Endothelial cell of umbilical vein (primary cell): ENCODE results near the gene LNX2. TPM values are rescaled to one million over a fixed set of nuclear protein-coding genes. Genes with fewer than 3 reads are reported as not detected.

Experiments used
- BruUV-seq: library from RNA; stranded (reverse); fragments of 400-500 nt; replicated peaks from 2 replicates; lab custom pipeline; 2021; lab: Mats Ljungman, UMichigan
- CTCF ChIA-PET: fragments of 300-600, 350-600 bp; sonication (Branson Sonifier 250); formaldehyde crosslinking; loops from one replicate; lab custom pipeline; 2021; ENCODE audit warnings: antibody characterized with exemption, inconsistent platforms; lab: Charles Lee
- POLR2A ChIA-PET: fragments of 300-600, 350-600 bp; sonication (Branson Sonifier 250); formaldehyde crosslinking; loops from one replicate; lab custom pipeline; 2021; ENCODE audit warnings: antibody characterized with exemption, inconsistent platforms; lab: Charles Lee
- DNase-seq: peaks from one replicate; pipeline ENCODE4 v3.0.0-alpha.2; 2011; ENCODE audit warnings: low read depth, low spot score
- FAIRE-seq: peaks from 2 replicates; lab custom pipeline; 2011; peaks lifted over from hg19 to GRCh38; lab: Jason Lieb, UNC
- H2AFZ ChIP-seq: 2 replicates; pipeline ENCODE4 v1.6.0; 2012; ENCODE audit warnings: low read depth, low read length, control low read depth, inconsistent platforms
- H3K27ac ChIP-seq: 2 replicates; pipeline ENCODE4 v1.5.1; 2011; ENCODE audit warnings: low read depth, mild to moderate bottlenecking, control low read depth, low read length, moderate library complexity; ENCODE audit not compliant: insufficient read depth
- H3K27me3 ChIP-seq, 2 experiments: 2 replicates each; pipeline versions ENCODE4 v1.6.0 to v1.6.1; 2011; ENCODE audit warnings: low read length in 2 of 2, mixed read lengths in 1 of 2; ENCODE audit not compliant: control insufficient read depth in 2 of 2, insufficient read depth in 2 of 2
- H3K36me3 ChIP-seq, 2 experiments: 2 replicates in 1 of 2; 3 replicates in 1 of 2; pipeline ENCODE4 v1.5.1; 2011; ENCODE audit warnings: low read length in 2 of 2, mild to moderate bottlenecking in 1 of 2, moderate library complexity in 1 of 2; ENCODE audit not compliant: control insufficient read depth in 2 of 2, insufficient read depth in 2 of 2; ENCODE audit errors: extremely low read depth in 1 of 2
- H3K4me1 ChIP-seq: 3 replicates; pipeline ENCODE4 v1.5.1; 2011; ENCODE audit warnings: mild to moderate bottlenecking, low read length; ENCODE audit not compliant: control insufficient read depth, insufficient read depth; ENCODE audit errors: extremely low read depth
- H3K4me2 ChIP-seq: 2 replicates; pipeline ENCODE4 v1.6.1; 2011; ENCODE audit warnings: low read length, control low read depth, mixed read lengths; ENCODE audit not compliant: insufficient read depth
- H3K4me3 ChIP-seq, 3 experiments: fragments of 200-600 bp in 1 of 3; sonication (generic), shearing (Covaris generic) in 1 of 3; replicated peaks in 1 of 3; 2 replicates each; pipeline ENCODE4 v1.5.1; 2011 to 2016; ENCODE audit warnings: control low read depth in 3 of 3, low read length in 3 of 3, mild to moderate bottlenecking in 2 of 3, inconsistent platforms in 1 of 3, low read depth in 1 of 3, moderate library complexity in 1 of 3; ENCODE audit not compliant: insufficient read depth in 1 of 3
- H3K79me2 ChIP-seq: 2 replicates; pipeline ENCODE4 v1.6.0; 2012; ENCODE audit warnings: low read length, inconsistent platforms; ENCODE audit not compliant: control insufficient read depth, insufficient read depth
- H3K9ac ChIP-seq: replicated peaks from 2 replicates; pipeline ENCODE3; 2011; ENCODE audit warnings: low read length, control low read depth; ENCODE audit not compliant: insufficient read depth; ENCODE audit errors: extremely low read depth
- H3K9me1 ChIP-seq: replicated peaks from 3 replicates; pipeline ENCODE4 v1.6.0; 2011; ENCODE audit warnings: mild to moderate bottlenecking, low read length; ENCODE audit not compliant: control insufficient read depth, insufficient read depth; ENCODE audit errors: extremely low read depth
- H3K9me3 ChIP-seq: replicated peaks from 2 replicates; pipeline ENCODE4 v1.5.1; 2012; ENCODE audit warnings: low read length, inconsistent platforms; ENCODE audit not compliant: control insufficient read depth, insufficient read depth
- H4K20me1 ChIP-seq: replicated peaks from 2 replicates; pipeline ENCODE3; 2011; ENCODE audit warnings: mild to moderate bottlenecking, low read length; ENCODE audit not compliant: control insufficient read depth, insufficient read depth; ENCODE audit errors: extremely low read depth
- EZH2 ChIP-seq: IDR thresholded peaks from 2 replicates; pipeline ENCODE4 v1.6.1; 2012; ENCODE audit warnings: borderline replicate concordance, low read depth, mild to moderate bottlenecking, moderate library complexity, low read length, inconsistent platforms; ENCODE audit not compliant: severe bottlenecking
- FOS ChIP-seq: IDR thresholded peaks from 2 replicates; pipeline ENCODE4 v1.6.1; 2011; ENCODE audit warnings: mild to moderate bottlenecking, low read length, moderate library complexity, borderline replicate concordance; ENCODE audit not compliant: insufficient read depth
- GATA2 ChIP-seq: IDR thresholded peaks from 2 replicates; pipeline ENCODE4 v1.7.0; 2011; ENCODE audit warnings: low read depth, mild to moderate bottlenecking, moderate library complexity, mixed read lengths, low read length; ENCODE audit not compliant: insufficient read length, insufficient read depth
- JUN ChIP-seq: IDR thresholded peaks from 2 replicates; pipeline ENCODE4 v1.6.1; 2011; ENCODE audit warnings: borderline replicate concordance, low read depth; ENCODE audit not compliant: insufficient read length, insufficient read depth
- MYC ChIP-seq: IDR thresholded peaks from one replicate; pipeline ENCODE4 v1.6.1; 2011; ENCODE audit warnings: mild to moderate bottlenecking, low read depth, low read length
- POLR2A ChIP-seq: IDR thresholded peaks from 2 replicates; pipeline ENCODE4 v1.6.1; 2012; ENCODE audit warnings: low read depth, mild to moderate bottlenecking, control low read depth, low read length
- POLR2AphosphoS5 ChIP-seq: IDR thresholded peaks from 2 replicates; pipeline ENCODE4 v1.6.1; 2012; ENCODE audit warnings: low read depth, mild to moderate bottlenecking, control low read depth, low read length, moderate library complexity; ENCODE audit not compliant: insufficient read depth
- dilution Hi-C: fragments of 300-500 bp; cut with MboI; formaldehyde crosslinking; loops from one replicate; pipeline ENCODE4 v1.15.0; 2019; ENCODE audit warnings: low sequenced_read_pairs; ENCODE audit not compliant: extremely low pct_ligation_motif_present
- intact Hi-C: fragments of 100-400 bp; cut with micrococcal nuclease; formaldehyde crosslinking; loops from one replicate; pipeline ENCODE4 v1.10.0; 2022
- polyA plus RNA-seq, 4 experiments: library from polyadenylated mRNA; depleted of rRNA in 3 of 4; stranded (reverse) in 3 of 4; unstranded in 1 of 4; fragments of >200 nt; gene quantifications; 2 replicates each; pipeline versions ENCODE4 v1.2.1 to v1.2.3, GENCODE V29; 2011 to 2012; ENCODE audit warnings: missing spikeins in 1 of 4
- total RNA-seq: library from RNA; stranded (reverse); gene quantifications from 2 replicates; pipeline ENCODE4 v1.2.3, GENCODE V29; 2021
- TF ChIP-seq, protein P1 (sequence below), 2 donors: IDR thresholded peaks; 1 replicate in 1 of 2; 2 replicates in 1 of 2; pipeline ENCODE4 v1.5.1; 2011; ENCODE audit warnings: low read length in 2 of 2, mild to moderate bottlenecking in 2 of 2, moderate library complexity in 2 of 2, control low read depth in 1 of 2, inconsistent platforms in 1 of 2, low read depth in 1 of 2; ENCODE audit not compliant: insufficient read depth in 1 of 2; ENCODE audit errors: extremely low read depth in 1 of 2
- TF ChIP-seq, protein P2 (sequence below): IDR thresholded peaks from 2 replicates; pipeline ENCODE4 v1.6.1; 2011; ENCODE audit not compliant: insufficient read depth, insufficient read length

LNX2 gene
- total and polyA plus RNA-seq, 2 donors (not counting 3 experiments of a cell fraction or from before 2014, with no cell fraction given): 7.0 to 9.1 TPM

DNA sequence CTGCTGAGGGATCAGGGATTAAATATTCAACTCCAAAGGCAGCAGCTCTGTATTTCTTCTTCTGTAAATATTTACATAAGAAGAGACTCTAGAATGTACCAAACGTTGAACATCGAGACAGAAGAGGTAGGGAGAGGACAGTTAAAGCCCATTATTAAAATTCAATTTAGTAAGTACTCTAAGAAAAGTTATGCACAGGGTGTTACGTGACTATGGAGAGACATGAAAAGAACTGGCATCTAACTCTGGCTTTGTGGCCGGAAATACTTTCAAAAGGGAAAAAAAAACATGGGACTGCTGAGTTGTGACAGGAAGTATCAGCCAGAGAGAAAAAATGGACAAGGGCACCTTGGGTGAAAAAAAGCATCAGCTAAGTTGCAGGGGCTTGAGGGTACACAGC is 36.7 kb downstream of the LNX2 start:
- DNase-seq (peak; percentile 57), FAIRE-seq (peak; percentile 24)
- H3K9ac ChIP-seq: no peak overlapping the region
- peaks cover 0 to 2% of the 10 kb centered on the region in 2 experiments for H3K36me3 ChIP-seq
- H3K27ac ChIP-seq: peak overlapping the region; percentile 57
- peaks cover 19% of the 10 kb centered on the region for H3K79me2 ChIP-seq
- peak overlapping the region; percentile 54 for H2AFZ ChIP-seq
- H3K4me2 ChIP-seq: peak overlapping the region; percentile 74
- peaks cover 2% of the 10 kb centered on the region for H4K20me1 ChIP-seq
- no peaks in the 10 kb centered on the region for H3K9me3 ChIP-seq
- H3K4me1 ChIP-seq: peaks cover 15% of the 10 kb centered on the region
- no peak for TF ChIP-seq POLR2AphosphoS5
- TF ChIP-seq FOS: no peak
- TF ChIP-seq MYC: no peak
- no peak for TF ChIP-seq JUN
- TF ChIP-seq EZH2: no peak
- TF ChIP-seq POLR2A: no peak
- TF ChIP-seq, protein P1, sequence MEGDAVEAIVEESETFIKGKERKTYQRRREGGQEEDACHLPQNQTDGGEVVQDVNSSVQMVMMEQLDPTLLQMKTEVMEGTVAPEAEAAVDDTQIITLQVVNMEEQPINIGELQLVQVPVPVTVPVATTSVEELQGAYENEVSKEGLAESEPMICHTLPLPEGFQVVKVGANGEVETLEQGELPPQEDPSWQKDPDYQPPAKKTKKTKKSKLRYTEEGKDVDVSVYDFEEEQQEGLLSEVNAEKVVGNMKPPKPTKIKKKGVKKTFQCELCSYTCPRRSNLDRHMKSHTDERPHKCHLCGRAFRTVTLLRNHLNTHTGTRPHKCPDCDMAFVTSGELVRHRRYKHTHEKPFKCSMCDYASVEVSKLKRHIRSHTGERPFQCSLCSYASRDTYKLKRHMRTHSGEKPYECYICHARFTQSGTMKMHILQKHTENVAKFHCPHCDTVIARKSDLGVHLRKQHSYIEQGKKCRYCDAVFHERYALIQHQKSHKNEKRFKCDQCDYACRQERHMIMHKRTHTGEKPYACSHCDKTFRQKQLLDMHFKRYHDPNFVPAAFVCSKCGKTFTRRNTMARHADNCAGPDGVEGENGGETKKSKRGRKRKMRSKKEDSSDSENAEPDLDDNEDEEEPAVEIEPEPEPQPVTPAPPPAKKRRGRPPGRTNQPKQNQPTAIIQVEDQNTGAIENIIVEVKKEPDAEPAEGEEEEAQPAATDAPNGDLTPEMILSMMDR (IDR thresholded peaks at IDR 0.05; ENCODE audit: extremely low read depth in 1 of 2, insufficient read depth in 1 of 2, low read depth in 1 of 2, low read length in 2 of 2): no peak
- TF ChIP-seq GATA2: no peak
- TF ChIP-seq, protein P2, sequence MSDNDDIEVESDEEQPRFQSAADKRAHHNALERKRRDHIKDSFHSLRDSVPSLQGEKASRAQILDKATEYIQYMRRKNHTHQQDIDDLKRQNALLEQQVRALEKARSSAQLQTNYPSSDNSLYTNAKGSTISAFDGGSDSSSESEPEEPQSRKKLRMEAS: no peak
- H3K9me1 ChIP-seq: no peaks in the 10 kb centered on the region
- no TSS peak for BruUV-seq
- dilution Hi-C loops (no loop called here), intact Hi-C loops (no loop called here)
- H3K27me3 ChIP-seq: no peaks in the 10 kb centered on the region
- H3K4me3 ChIP-seq: no peak overlapping the region
- POLR2A ChIA-PET: no interaction called here
- CTCF ChIA-PET: interaction anchor here (1.3 kb wide), 1 partner anchor 10 kb away, joined by 5 read pairs; no protein-coding TSS in a partner anchor
